Activated T-cell treated with anti-CD3 and anti-CD28 coated beads, Interleukin-2, amount 50 U/mL, for 72 hours (primary cell): ENCODE results near the gene ACKR3. TPM values are rescaled to one million over a fixed set of nuclear protein-coding genes. Genes with fewer than 3 reads are reported as not detected.

Source experiments
- ATAC-seq, 2 donors: fragments of 150-1000 bp; cut with Tn5 transposase; replicated peaks in 1 of 2; 2 replicates each; pipeline ENCODE4 v1.10.0; 2021; ENCODE audit warnings: moderate library complexity in 2 of 2, mild to moderate bottlenecking in 1 of 2
- DNase-seq, 2 donors: peaks; one replicate each; pipeline ENCODE4 v3.0.0; 2021 to 2022; ENCODE audit warnings: mixed read lengths in 1 of 2
- H3K27ac Mint-ChIP-seq: one replicate; pipeline ENCODE4 v1.8.0; 2022; ENCODE audit warnings: mild to moderate bottlenecking, moderate library complexity, mixed read lengths
- H3K27me3 Mint-ChIP-seq: one replicate; pipeline ENCODE4 v1.8.0; 2022; ENCODE audit warnings: low read depth, mixed read lengths
- H3K36me3 Mint-ChIP-seq, 2 donors: one replicate each; pipeline ENCODE4 v1.8.0; 2022; ENCODE audit warnings: mixed read lengths in 2 of 2, mild to moderate bottlenecking in 1 of 2; ENCODE audit not compliant: insufficient read depth in 2 of 2
- H3K4me1 Mint-ChIP-seq: one replicate; pipeline ENCODE4 v1.8.0; 2022; ENCODE audit warnings: low read depth, mixed read lengths
- H3K4me3 Mint-ChIP-seq, 2 donors: one replicate each; pipeline ENCODE4 v1.8.0; 2022; ENCODE audit warnings: mild to moderate bottlenecking in 2 of 2, mixed read lengths in 2 of 2, moderate library complexity in 2 of 2
- H3K9me3 Mint-ChIP-seq, 2 donors: one replicate each; pipeline ENCODE4 v1.8.0; 2022; ENCODE audit warnings: mixed read lengths in 2 of 2
- total RNA-seq, 2 donors: library from RNA; stranded (reverse); gene quantifications; one replicate each; pipeline ENCODE4 v1.2.3, GENCODE V29; 2022

The ACKR3 gene
- total RNA-seq, 2 donors from 2014 or later, result 0.83 to 1.0 TPM

GRCh38 chr2:236587861-236588815, 18.5 kb downstream of the ACKR3 start:
- H3K27ac Mint-ChIP-seq, result no peak overlapping the region
- H3K4me3 Mint-ChIP-seq, result no peak overlapping the region
- no peaks in the 10 kb centered on the region for H3K4me1 Mint-ChIP-seq
- H3K27me3 Mint-ChIP-seq, result no peaks in the 10 kb centered on the region
- no peak for DNase-seq
- no peak for ATAC-seq
- no peaks in the 10 kb centered on the region for H3K36me3 Mint-ChIP-seq
- H3K9me3 Mint-ChIP-seq, result peaks cover 0 to 1% of the 10 kb centered on the region in 2 donors

- Mint-ChIP-seq H3K27ac (no peak overlapping the region), H3K36me3 (no peaks in the 10 kb centered on the region), H3K9me3 (peaks cover 0 to 1% of the 10 kb centered on the region in 2 donors), H3K27me3 (no peaks in the 10 kb centered on the region), H3K4me3 (no peak overlapping the region), H3K4me1 (no peaks in the 10 kb centered on the region)
- no peak for ATAC-seq
- DNase-seq, result no peak
These were observed 19.4 kb downstream of the ACKR3 start for GRCh38 chr2:236588932-236589592.

GRCh38 chr2:236590846-236591245, 21.2 kb downstream of the ACKR3 start:
- ATAC-seq, result no peak
- DNase-seq, result no peak
- Mint-ChIP-seq H3K27me3 (no peaks in the 10 kb centered on the region), H3K4me1 (no peaks in the 10 kb centered on the region), H3K27ac (no peak overlapping the region), H3K9me3 (peaks cover 0 to 1% of the 10 kb centered on the region in 2 donors), H3K4me3 (no peak overlapping the region), H3K36me3 (no peaks in the 10 kb centered on the region)

- no peak for DNase-seq
- no peak overlapping the region for H3K4me3 Mint-ChIP-seq
- H3K9me3 Mint-ChIP-seq, result no peaks in the 10 kb centered on the region
- no peak overlapping the region for H3K27ac Mint-ChIP-seq
- H3K36me3 Mint-ChIP-seq, result no peaks in the 10 kb centered on the region
- no peak for ATAC-seq
- H3K4me1 Mint-ChIP-seq, result no peaks in the 10 kb centered on the region
- H3K27me3 Mint-ChIP-seq, result no peaks in the 10 kb centered on the region
These were observed 23.2 kb downstream of the ACKR3 start for GRCh38 chr2:236592821-236593220.

- H3K27ac Mint-ChIP-seq, result no peak overlapping the region
- ATAC-seq, result no peak
- no peaks in the 10 kb centered on the region for H3K9me3 Mint-ChIP-seq
These were observed 23.9 kb downstream of the ACKR3 start for GRCh38 chr2:236593531-236593930.

GRCh38 chr2:236593956-236594355, 24.3 kb downstream of the ACKR3 start:
- Mint-ChIP-seq H3K4me3 (no peak overlapping the region), H3K9me3 (no peaks in the 10 kb centered on the region), H3K27ac (no peak overlapping the region), H3K27me3 (no peaks in the 10 kb centered on the region), H3K4me1 (no peaks in the 10 kb centered on the region), H3K36me3 (no peaks in the 10 kb centered on the region)
- no peak for DNase-seq
- no peak for ATAC-seq

More at GRCh38 chr2:236593531-236593930, 23.9 kb downstream of the ACKR3 start:
- Mint-ChIP-seq H3K27me3 (no peaks in the 10 kb centered on the region), H3K4me3 (no peak overlapping the region), H3K36me3 (no peaks in the 10 kb centered on the region), H3K4me1 (no peaks in the 10 kb centered on the region)
- no peak for DNase-seq

GRCh38 chr2:236597629-236598028, 28.0 kb downstream of the ACKR3 start:
- peaks cover 4% of the 10 kb centered on the region for H3K27me3 Mint-ChIP-seq
- no peaks in the 10 kb centered on the region for H3K9me3 Mint-ChIP-seq

GRCh38 chr2:236599059-236599458, 29.4 kb downstream of the ACKR3 start:
- no peak for ATAC-seq
- H3K9me3 Mint-ChIP-seq, result no peaks in the 10 kb centered on the region

More at GRCh38 chr2:236597629-236598028, 28.0 kb downstream of the ACKR3 start:
- ATAC-seq (no peak), DNase-seq (no peak)
- H3K36me3 Mint-ChIP-seq, result no peaks in the 10 kb centered on the region
- no peak overlapping the region for H3K27ac Mint-ChIP-seq
- no peak overlapping the region for H3K4me3 Mint-ChIP-seq
- H3K4me1 Mint-ChIP-seq, result no peaks in the 10 kb centered on the region

GRCh38 chr2:236600158-236600557, 30.5 kb downstream of the ACKR3 start:
- peaks cover 22% of the 10 kb centered on the region for H3K27me3 Mint-ChIP-seq
- no peak overlapping the region for H3K4me3 Mint-ChIP-seq
- H3K27ac Mint-ChIP-seq, result no peak overlapping the region
- no peaks in the 10 kb centered on the region for H3K36me3 Mint-ChIP-seq
- DNase-seq (no peak), ATAC-seq (no peak)
- H3K4me1 Mint-ChIP-seq, result peaks cover 5% of the 10 kb centered on the region
- H3K9me3 Mint-ChIP-seq, result no peaks in the 10 kb centered on the region

More at GRCh38 chr2:236599059-236599458, 29.4 kb downstream of the ACKR3 start:
- H3K27ac Mint-ChIP-seq, result no peak overlapping the region
- no peaks in the 10 kb centered on the region for H3K4me1 Mint-ChIP-seq
- H3K36me3 Mint-ChIP-seq, result no peaks in the 10 kb centered on the region
- H3K4me3 Mint-ChIP-seq, result no peak overlapping the region
- H3K27me3 Mint-ChIP-seq, result peaks cover 11% of the 10 kb centered on the region
- no peak for DNase-seq

GRCh38 chr2:236600892-236601291, 31.3 kb downstream of the ACKR3 start:
- no peaks in the 10 kb centered on the region for H3K36me3 Mint-ChIP-seq
- peaks cover 6% of the 10 kb centered on the region for H3K4me1 Mint-ChIP-seq
- DNase-seq, result no peak
- H3K27ac Mint-ChIP-seq, result no peak overlapping the region
- peaks cover 26% of the 10 kb centered on the region for H3K27me3 Mint-ChIP-seq
- no peak overlapping the region for H3K4me3 Mint-ChIP-seq
- no peaks in the 10 kb centered on the region for H3K9me3 Mint-ChIP-seq
- no peak for ATAC-seq

- H3K36me3 Mint-ChIP-seq, result no peaks in the 10 kb centered on the region
- DNase-seq (no peak), ATAC-seq (no peak)
- H3K9me3 Mint-ChIP-seq, result no peaks in the 10 kb centered on the region
- peaks cover 6% of the 10 kb centered on the region for H3K4me1 Mint-ChIP-seq
- H3K27ac Mint-ChIP-seq, result no peak overlapping the region
- H3K4me3 Mint-ChIP-seq, result no peak overlapping the region
- H3K27me3 Mint-ChIP-seq, result peaks cover 26% of the 10 kb centered on the region
These were observed 31.9 kb downstream of the ACKR3 start for GRCh38 chr2:236601316-236602202.

- H3K4me1 Mint-ChIP-seq, result peaks cover 6% of the 10 kb centered on the region
- no peak overlapping the region for H3K4me3 Mint-ChIP-seq
- H3K27ac Mint-ChIP-seq, result no peak overlapping the region
- ATAC-seq (no peak), DNase-seq (no peak)
- H3K9me3 Mint-ChIP-seq, result no peaks in the 10 kb centered on the region
- H3K27me3 Mint-ChIP-seq, result peaks cover 26% of the 10 kb centered on the region
- H3K36me3 Mint-ChIP-seq, result no peaks in the 10 kb centered on the region
These were observed 33.1 kb downstream of the ACKR3 start for GRCh38 chr2:236602678-236603077.
